PC-3 (cell line): ENCODE data around the gene METTL24. TPM values are rescaled to one million over a fixed set of nuclear protein-coding genes. Genes with fewer than 3 reads are reported as not detected.
A peak's percentile ranks its signal among the peaks of the same experiment; 100 is the strongest.

ENCODE experiments used
- ATAC-seq: fragments of 200-7000 bp; cut with Tn5 transposase; 2 replicates; pipeline ENCODE4 v1.9.1; 2020; ENCODE audit warnings: mild to moderate bottlenecking, moderate library complexity
- Bru-seq: library from RNA; stranded (reverse); fragments of 400-500 nt; gene quantifications from one replicate; lab custom pipeline; 2021; lab: Mats Ljungman, UMichigan
- BruChase-seq, 2 experiments: library from RNA; stranded (reverse); fragments of 400-500 nt; gene quantifications; one replicate each; lab custom pipeline; 2021; lab: Mats Ljungman, UMichigan
- BruUV-seq: library from RNA; stranded (reverse); fragments of 400-500 nt; replicated peaks from 2 replicates; lab custom pipeline; 2021; lab: Mats Ljungman, UMichigan
- CTCF ChIA-PET: fragments of 300-600 bp; sonication (Branson Sonifier 250); formaldehyde crosslinking; loops from one replicate; lab custom pipeline; 2022; ENCODE audit warnings: antibody characterized with exemption; lab: Charles Lee
- POLR2A ChIA-PET: fragments of 300-600 bp; sonication (Branson Sonifier 250); formaldehyde crosslinking; loops from one replicate; lab custom pipeline; 2022; ENCODE audit warnings: antibody characterized with exemption; ENCODE audit not compliant: unreplicated experiment; lab: Charles Lee
- DNase-seq: peaks from one replicate; pipeline ENCODE4 v3.0.0-alpha.2; 2015
- H2AFZ ChIP-seq: fragments of 300-600 bp; sonication (generic); 2 replicates; pipeline ENCODE4 v1.6.0; 2016; ENCODE audit warnings: antibody characterized with exemption, low read length
- H3F3A ChIP-seq: fragments of 300-600 bp; sonication (generic); one replicate; pipeline ENCODE4 v1.6.0; 2017; ENCODE audit warnings: antibody characterized with exemption, low read length, control low read depth, mild to moderate bottlenecking; ENCODE audit not compliant: unreplicated experiment
- H3K27ac ChIP-seq: fragments of 300-600 bp; sonication (generic); 2 replicates; pipeline ENCODE4 v1.5.1; 2016; ENCODE audit warnings: mild to moderate bottlenecking, low read length
- H3K27me3 ChIP-seq: fragments of 300-600 bp; sonication (generic); 2 replicates; pipeline ENCODE4 v1.6.1; 2016; ENCODE audit warnings: low read length, mixed read lengths
- H3K36me3 ChIP-seq: fragments of 300-600 bp; sonication (generic); 2 replicates; pipeline ENCODE4 v1.6.1; 2016; ENCODE audit warnings: low read depth, mixed run types, low read length, mixed read lengths
- H3K4me1 ChIP-seq: fragments of 300-600 bp; sonication (generic); 2 replicates; pipeline ENCODE4 v1.5.1; 2016; ENCODE audit warnings: low read length; ENCODE audit not compliant: insufficient read depth
- H3K4me2 ChIP-seq: fragments of 300-600 bp; sonication (generic); 2 replicates; pipeline ENCODE4 v1.6.0; 2016; ENCODE audit warnings: low read length
- H3K4me3 ChIP-seq: fragments of 300-600 bp; sonication (generic); 2 replicates; pipeline ENCODE4 v1.5.1; 2016; ENCODE audit warnings: mild to moderate bottlenecking, low read length, mixed read lengths
- H3K79me2 ChIP-seq: fragments of 300-600 bp; sonication (generic); 2 replicates; pipeline ENCODE4 v1.6.1; 2017; ENCODE audit warnings: low read length, mixed read lengths
- H3K9ac ChIP-seq: fragments of 300-600 bp; sonication (generic); 2 replicates; pipeline ENCODE4 v1.6.0; 2016; ENCODE audit warnings: mild to moderate bottlenecking, low read length
- H3K9me2 ChIP-seq: fragments of 300-600 bp; sonication (generic); replicated peaks from 2 replicates; pipeline ENCODE4 v1.6.1; 2016; ENCODE audit warnings: mixed run types, low read length, mixed read lengths
- H3K9me3 ChIP-seq: fragments of 300-600 bp; sonication (generic); 2 replicates; pipeline ENCODE4 v1.6.1; 2016; ENCODE audit warnings: low read length, mixed read lengths
- H4K20me1 ChIP-seq: fragments of 300-600 bp; sonication (generic); 2 replicates; pipeline ENCODE4 v1.6.1; 2016; ENCODE audit warnings: low read length, mixed read lengths
- CTCF ChIP-seq: fragments of 300-600 bp; sonication (generic); conservative IDR thresholded peaks from 2 replicates; pipeline ENCODE4 v1.5.1; 2017; ENCODE audit warnings: antibody characterized with exemption, low read depth, mild to moderate bottlenecking, low read length
- EZH2 ChIP-seq: fragments of 300-600 bp; sonication (generic); IDR thresholded peaks from one replicate; pipeline ENCODE4 v1.6.1; 2017; ENCODE audit warnings: antibody characterized with exemption, mild to moderate bottlenecking, low read length; ENCODE audit not compliant: unreplicated experiment
- EZH2phosphoT487 ChIP-seq: fragments of 300-600 bp; sonication (generic); IDR thresholded peaks from 2 replicates; pipeline ENCODE4 v1.6.1; 2018; ENCODE audit warnings: mild to moderate bottlenecking, antibody characterized with exemption, low read length, borderline replicate concordance
- intact Hi-C: fragments of 100-400 bp; cut with micrococcal nuclease; formaldehyde crosslinking; loops from 2 replicates; pipeline ENCODE4 v1.9.0; 2023
- long read RNA-seq: library from polyadenylated mRNA; unstranded; transcript quantifications from one replicate; pipeline ENCODE4 v2.0.0, GENCODE V29; 2021; ENCODE audit not compliant: unreplicated experiment
- total RNA-seq: library from RNA; depleted of rRNA; stranded (reverse); fragments of >200 nt; gene quantifications from 2 replicates; pipeline ENCODE4 v1.2.3, GENCODE V29; 2014; rRNA removed

Gene METTL24
- total RNA-seq = not detected in 2 replicates
- Bru-seq, nascent RNA = percentile 2 among the genes with signal in this experiment
- BruChase-seq, experiment 1, labeled RNA remaining after a 6-hour chase = not detected
- percentile 2 among the genes with signal in this experiment for BruChase-seq, experiment 2, labeled RNA remaining after a 2-hour chase
- long read RNA-seq = 0 reads

GRCh38 chr6:110357664-110358552, at the start of gene METTL24:
Gene METTL24 (minus strand): TSS chr6:110358349. CDS start chr6:110358272, 77 bp downstream.
- no peaks in the 10 kb centered on the region for H3K36me3 ChIP-seq
- CTCF ChIA-PET = no interaction called here
- TF ChIP-seq CTCF (no peak), EZH2phosphoT487 (no peak), EZH2 (no peak)
- no peak for DNase-seq
- no peak for ATAC-seq
- no peaks in the 10 kb centered on the region for H4K20me1 ChIP-seq
- no TSS peak for BruUV-seq
- H2AFZ ChIP-seq = no peak within 1 kb of the TSS
- H3K27me3 ChIP-seq = peaks cover 45% of the 10 kb centered on the region
- H3K4me2 ChIP-seq = no peak within 1 kb of the TSS
- H3K27ac ChIP-seq = no peak within 1 kb of the TSS
- intact Hi-C loops = no loop called here
- H3K9me3 ChIP-seq = no peaks in the 10 kb centered on the region
- POLR2A ChIA-PET = no interaction called here
- no peaks in the 10 kb centered on the region for H3F3A ChIP-seq
- no peaks in the 10 kb centered on the region for H3K9me2 ChIP-seq
- no peaks in the 10 kb centered on the region for H3K4me1 ChIP-seq
- H3K9ac ChIP-seq = no peak within 1 kb of the TSS
- H3K79me2 ChIP-seq = no peaks in the 10 kb centered on the region
- no peak within 1 kb of the TSS for H3K4me3 ChIP-seq

GRCh38 chr6:110404607-110405006, 46.5 kb upstream of the METTL24 start:
- Histone ChIP-seq H3F3A (no peaks in the 10 kb centered on the region), H3K9me2 (no peaks in the 10 kb centered on the region), H3K4me1 (no peaks in the 10 kb centered on the region), H4K20me1 (no peaks in the 10 kb centered on the region), H3K27ac (no peak overlapping the region), H3K9me3 (no peaks in the 10 kb centered on the region), H3K79me2 (no peaks in the 10 kb centered on the region), H3K36me3 (no peaks in the 10 kb centered on the region), H3K9ac (no peak overlapping the region), H3K27me3 (peaks cover 10% of the 10 kb centered on the region; the same call in 1 of the 2 replicates), H3K4me2 (no peak overlapping the region), H3K4me3 (no peak overlapping the region), H2AFZ (no peak overlapping the region)
- intact Hi-C loops = no loop called here
- ChIA-PET POLR2A (no interaction called here), CTCF (no interaction called here)
- no TSS peak for BruUV-seq
- TF ChIP-seq EZH2phosphoT487 (no peak), CTCF (no peak), EZH2 (no peak)
- DNase-seq (no peak), ATAC-seq (no peak)
